ENCODE measurements around the gene DAB2IP. TPM values are rescaled to one million over a fixed set of nuclear protein-coding genes. Genes with fewer than 3 reads are reported as not detected.

The DAB2IP gene
- total RNA-seq, 1 experiment from 2014 or later = 31.0 TPM

- TF ChIP-seq ZBTB33 (IDR thresholded peaks at IDR 0.05; ENCODE audit: extremely low read depth, insufficient replicate concordance, low read length) (no peak), SP1 (IDR thresholded peaks at IDR 0.05; ENCODE audit: low read depth) (no peak)
Observed at GRCh38 chr9:121763131-121763530, 111.7 kb downstream of the DAB2IP start (continued).

GRCh38 chr9:121763561-121764370, 112.3 kb downstream of the DAB2IP start:
- H3K9me2 ChIP-seq (ENCODE audit: insufficient read depth) = no peaks in the 10 kb centered on the region
- no peaks in the 10 kb centered on the region for H3K79me2 ChIP-seq (ENCODE audit: insufficient read depth, low read length)
- DNase-seq (ENCODE audit: low read depth, low spot score) (no peak), ATAC-seq (no peak)
- peaks cover 4 to 22% of the 10 kb centered on the region in 2 experiments; a peak in 3 of 4 replicates for H3K36me3 ChIP-seq (ENCODE audit: control insufficient read depth in 1 of 2, insufficient read depth in 2 of 2, low read length in 2 of 2)
- no peak overlapping the region for H3K4me2 ChIP-seq (ENCODE audit: low read length)
- H3K27me3 ChIP-seq (ENCODE audit: insufficient read depth, low read length) = no peaks in the 10 kb centered on the region
- no peak overlapping the region for H3K4me3 ChIP-seq (replicated peaks in 1 of 2; ENCODE audit: low read depth in 1 of 2, low read length in 2 of 2)
- no peaks in the 10 kb centered on the region for H4K20me1 ChIP-seq (ENCODE audit: insufficient read depth)
- TF ChIP-seq MAX (IDR thresholded peaks at IDR 0.05) (no peak), ATF3 (IDR thresholded peaks at IDR 0.05) (no peak), POLR2AphosphoS5 (IDR thresholded peaks at IDR 0.05; ENCODE audit: low read depth, low read length) (no peak), CEBPB (IDR thresholded peaks at IDR 0.05; ENCODE audit: low read depth) (no peak), ELF1 (IDR thresholded peaks at IDR 0.05; ENCODE audit: borderline replicate concordance, low read depth) (no peak), SIN3A (IDR thresholded peaks at IDR 0.05; ENCODE audit: low read depth) (no peak), POLR2A (IDR thresholded peaks at IDR 0.05; ENCODE audit: borderline replicate concordance, extremely low read depth, insufficient read depth, insufficient read length) (no peak), ZFX (IDR thresholded peaks at IDR 0.05) (no peak), YY1 (IDR thresholded peaks at IDR 0.05; ENCODE audit: extremely low read depth, insufficient replicate concordance, low read depth, low read length) (no peak), ZBTB33 (IDR thresholded peaks at IDR 0.05; ENCODE audit: extremely low read depth, insufficient replicate concordance, low read length) (no peak)
- intact Hi-C loops (cut with micrococcal nuclease) = no loop called here
- no peaks in the 10 kb centered on the region for H3K9me3 ChIP-seq (ENCODE audit: control insufficient read depth in 1 of 2, insufficient read depth in 1 of 2, low read depth in 1 of 2, low read length in 2 of 2)
- peaks cover 15 to 28% of the 10 kb centered on the region in 2 experiments for H3K4me1 ChIP-seq (ENCODE audit: control insufficient read depth in 1 of 2, insufficient read depth in 2 of 2, low read length in 2 of 2)
- POLR2A ChIA-PET = no interaction called here
- no peak overlapping the region for H3K9ac ChIP-seq (ENCODE audit: low read length)
- RAD21 ChIA-PET (ENCODE audit: low non-redundant PET in 1 of 2, low total read pairs in 2 of 2, uncharacterized antibody in 2 of 2, unreplicated experiment in 2 of 2) = no interaction called here
- peak overlapping the region; percentile 68; the same call in 1 of the 2 replicates for H3K27ac ChIP-seq (ENCODE audit: low read depth, low read length)
- CTCF ChIA-PET = no interaction called here
- BruUV-seq (replicated peaks) = no TSS peak
- H2AFZ ChIP-seq (ENCODE audit: low read depth, low read length, poor library complexity, severe bottlenecking) = no peak overlapping the region

Measured in HCT116 (cell line).